HepG2 (cell line): Measurements from ENCODE around the gene TUG1. TPM values are rescaled to one million over a fixed set of nuclear protein-coding genes. Genes with fewer than 3 reads are reported as not detected.

Experiments
- ELF1 ChIP-seq: sonication (generic); formaldehyde crosslinking; IDR thresholded peaks from 2 replicates; pipeline ENCODE4 v1.4.0; 2020; ENCODE audit warnings: missing genetic modification reagents
- HOXA7 ChIP-seq: sonication (generic); formaldehyde crosslinking; IDR thresholded peaks from 2 replicates; pipeline ENCODE4 v1.8.1; 2022; ENCODE audit warnings: mild to moderate bottlenecking, missing genetic modification reagents, moderate library complexity
- KLF13 ChIP-seq: sonication (generic); formaldehyde crosslinking; IDR thresholded peaks from 2 replicates; pipeline ENCODE4 v1.4.0; 2020; ENCODE audit warnings: mild to moderate bottlenecking, missing genetic modification reagents
- NFE2L1 ChIP-seq: sonication (generic); formaldehyde crosslinking; IDR thresholded peaks from 2 replicates; pipeline ENCODE4 v1.4.0; 2020; ENCODE audit warnings: missing genetic modification reagents, mild to moderate bottlenecking, borderline replicate concordance
- WIZ ChIP-seq: sonication (generic); formaldehyde crosslinking; IDR thresholded peaks from 2 replicates; pipeline ENCODE4 v1.5.1; 2020; ENCODE audit warnings: mild to moderate bottlenecking, missing genetic modification reagents
- ZNF343 ChIP-seq: sonication (generic); formaldehyde crosslinking; IDR thresholded peaks from 2 replicates; pipeline ENCODE4 v1.4.0; 2020; ENCODE audit warnings: mild to moderate bottlenecking, missing genetic modification reagents
- polyA plus RNA-seq, 8 experiments: library from polyadenylated mRNA; depleted of rRNA in 3 of 8; stranded (reverse) in 7 of 8; unstranded in 1 of 8; fragments of >200 nt; fragmentation: Illumina TruSeq in 4 of 8; extraction: Trizol in 4 of 8; gene quantifications; 2 replicates each; pipeline versions ENCODE4 v1.2.1 to v1.2.3, GENCODE V29; 2011 to 2016; ENCODE audit warnings: low read depth in 4 of 8, missing spikeins in 1 of 8, mixed read lengths in 1 of 8; ENCODE audit not compliant: insufficient read depth in 1 of 8
- total RNA-seq, 5 experiments: library from RNA; depleted of rRNA; stranded (reverse); fragments of >200 nt; fragmentation: Illumina TruSeq; extraction: Trizol; gene quantifications; 2 replicates each; pipeline ENCODE4 v1.2.3, GENCODE V29; 2016; ENCODE audit warnings: low read depth in 1 of 5
- TF ChIP-seq, protein P1 (sequence below), 2 experiments: sonication (generic) in 1 of 2; formaldehyde crosslinking in 1 of 2; IDR thresholded peaks; 2 replicates each; pipeline versions ENCODE4 v1.4.0 to v1.6.1; 2018 to 2020; ENCODE audit warnings: missing genetic modification reagents in 2 of 2, borderline replicate concordance in 1 of 2, low read depth in 1 of 2, mild to moderate bottlenecking in 1 of 2, missing biosample characterization in 1 of 2
- TF ChIP-seq, protein P2 (sequence below): sonication (generic); formaldehyde crosslinking; conservative IDR thresholded peaks from 2 replicates; pipeline ENCODE4 v1.8.1; 2023; ENCODE audit warnings: missing genetic modification reagents
- TF ChIP-seq, protein P3 (sequence below): sonication (generic); formaldehyde crosslinking; IDR thresholded peaks from 2 replicates; pipeline ENCODE4 v1.5.1; 2020; ENCODE audit warnings: missing genetic modification reagents, mild to moderate bottlenecking, borderline replicate concordance
- TF ChIP-seq, protein P4 (sequence below): sonication (generic); formaldehyde crosslinking; IDR thresholded peaks from 2 replicates; pipeline ENCODE4 v1.4.0; 2020; ENCODE audit warnings: mild to moderate bottlenecking, missing genetic modification reagents
- TF ChIP-seq, protein P5 (sequence below): sonication (generic); formaldehyde crosslinking; IDR thresholded peaks from 2 replicates; pipeline ENCODE4 v1.5.0; 2020; ENCODE audit warnings: missing genetic modification reagents

The TUG1 gene
- total and polyA plus RNA-seq, 2 of the 13 experiments (the other 11 are each of a cell fraction or from before 2014, with no cell fraction given): 35.2 to 122 TPM

DNA sequence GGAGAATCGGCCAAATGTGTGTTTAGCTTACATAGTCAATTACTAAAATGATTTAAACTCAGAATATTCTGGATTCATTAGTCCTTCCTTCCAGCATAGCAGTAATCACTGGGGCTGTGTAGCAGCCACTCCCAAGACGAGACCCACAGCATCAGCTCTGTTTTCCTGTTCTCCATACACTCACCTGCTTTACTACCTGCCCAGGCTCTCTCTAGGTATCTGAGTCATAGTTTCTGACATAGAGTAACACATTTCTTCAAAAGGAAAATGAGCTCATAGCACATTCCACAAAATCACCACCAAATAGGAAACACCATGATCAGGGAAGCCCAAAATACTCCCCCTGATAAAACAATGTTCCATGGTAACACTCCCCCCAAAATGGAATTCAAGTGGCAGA, 23.4 kb upstream of the TUG1 start (continued):
- TF ChIP-seq, protein P1, sequence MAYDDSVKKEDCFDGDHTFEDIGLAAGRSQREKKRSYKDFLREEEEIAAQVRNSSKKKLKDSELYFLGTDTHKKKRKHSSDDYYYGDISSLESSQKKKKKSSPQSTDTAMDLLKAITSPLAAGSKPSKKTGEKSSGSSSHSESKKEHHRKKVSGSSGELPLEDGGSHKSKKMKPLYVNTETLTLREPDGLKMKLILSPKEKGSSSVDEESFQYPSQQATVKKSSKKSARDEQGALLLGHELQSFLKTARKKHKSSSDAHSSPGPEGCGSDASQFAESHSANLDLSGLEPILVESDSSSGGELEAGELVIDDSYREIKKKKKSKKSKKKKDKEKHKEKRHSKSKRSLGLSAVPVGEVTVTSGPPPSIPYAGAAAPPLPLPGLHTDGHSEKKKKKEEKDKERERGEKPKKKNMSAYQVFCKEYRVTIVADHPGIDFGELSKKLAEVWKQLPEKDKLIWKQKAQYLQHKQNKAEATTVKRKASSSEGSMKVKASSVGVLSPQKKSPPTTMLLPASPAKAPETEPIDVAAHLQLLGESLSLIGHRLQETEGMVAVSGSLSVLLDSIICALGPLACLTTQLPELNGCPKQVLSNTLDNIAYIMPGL (CRISPR knock-in tag; IDR thresholded peaks at IDR 0.05; ENCODE audit: borderline replicate concordance in 1 of 2, low read depth in 1 of 2): no peak
- TF ChIP-seq ELF1 (no peak), KLF13 (CRISPR knock-in tag) (no peak), NFE2L1 (CRISPR knock-in tag) (no peak), WIZ (no peak), HOXA7 (CRISPR knock-in tag) (no peak), ZNF343 (no peak)
- TF ChIP-seq, protein P2, sequence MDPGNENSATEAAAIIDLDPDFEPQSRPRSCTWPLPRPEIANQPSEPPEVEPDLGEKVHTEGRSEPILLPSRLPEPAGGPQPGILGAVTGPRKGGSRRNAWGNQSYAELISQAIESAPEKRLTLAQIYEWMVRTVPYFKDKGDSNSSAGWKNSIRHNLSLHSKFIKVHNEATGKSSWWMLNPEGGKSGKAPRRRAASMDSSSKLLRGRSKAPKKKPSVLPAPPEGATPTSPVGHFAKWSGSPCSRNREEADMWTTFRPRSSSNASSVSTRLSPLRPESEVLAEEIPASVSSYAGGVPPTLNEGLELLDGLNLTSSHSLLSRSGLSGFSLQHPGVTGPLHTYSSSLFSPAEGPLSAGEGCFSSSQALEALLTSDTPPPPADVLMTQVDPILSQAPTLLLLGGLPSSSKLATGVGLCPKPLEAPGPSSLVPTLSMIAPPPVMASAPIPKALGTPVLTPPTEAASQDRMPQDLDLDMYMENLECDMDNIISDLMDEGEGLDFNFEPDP (CRISPR knock-in tag): no peak
- TF ChIP-seq, protein P3, sequence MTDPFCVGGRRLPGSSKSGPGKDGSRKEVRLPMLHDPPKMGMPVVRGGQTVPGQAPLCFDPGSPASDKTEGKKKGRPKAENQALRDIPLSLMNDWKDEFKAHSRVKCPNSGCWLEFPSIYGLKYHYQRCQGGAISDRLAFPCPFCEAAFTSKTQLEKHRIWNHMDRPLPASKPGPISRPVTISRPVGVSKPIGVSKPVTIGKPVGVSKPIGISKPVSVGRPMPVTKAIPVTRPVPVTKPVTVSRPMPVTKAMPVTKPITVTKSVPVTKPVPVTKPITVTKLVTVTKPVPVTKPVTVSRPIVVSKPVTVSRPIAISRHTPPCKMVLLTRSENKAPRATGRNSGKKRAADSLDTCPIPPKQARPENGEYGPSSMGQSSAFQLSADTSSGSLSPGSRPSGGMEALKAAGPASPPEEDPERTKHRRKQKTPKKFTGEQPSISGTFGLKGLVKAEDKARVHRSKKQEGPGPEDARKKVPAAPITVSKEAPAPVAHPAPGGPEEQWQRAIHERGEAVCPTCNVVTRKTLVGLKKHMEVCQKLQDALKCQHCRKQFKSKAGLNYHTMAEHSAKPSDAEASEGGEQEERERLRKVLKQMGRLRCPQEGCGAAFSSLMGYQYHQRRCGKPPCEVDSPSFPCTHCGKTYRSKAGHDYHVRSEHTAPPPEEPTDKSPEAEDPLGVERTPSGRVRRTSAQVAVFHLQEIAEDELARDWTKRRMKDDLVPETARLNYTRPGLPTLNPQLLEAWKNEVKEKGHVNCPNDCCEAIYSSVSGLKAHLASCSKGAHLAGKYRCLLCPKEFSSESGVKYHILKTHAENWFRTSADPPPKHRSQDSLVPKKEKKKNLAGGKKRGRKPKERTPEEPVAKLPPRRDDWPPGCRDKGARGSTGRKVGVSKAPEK: no peak
- TF ChIP-seq, protein P4, sequence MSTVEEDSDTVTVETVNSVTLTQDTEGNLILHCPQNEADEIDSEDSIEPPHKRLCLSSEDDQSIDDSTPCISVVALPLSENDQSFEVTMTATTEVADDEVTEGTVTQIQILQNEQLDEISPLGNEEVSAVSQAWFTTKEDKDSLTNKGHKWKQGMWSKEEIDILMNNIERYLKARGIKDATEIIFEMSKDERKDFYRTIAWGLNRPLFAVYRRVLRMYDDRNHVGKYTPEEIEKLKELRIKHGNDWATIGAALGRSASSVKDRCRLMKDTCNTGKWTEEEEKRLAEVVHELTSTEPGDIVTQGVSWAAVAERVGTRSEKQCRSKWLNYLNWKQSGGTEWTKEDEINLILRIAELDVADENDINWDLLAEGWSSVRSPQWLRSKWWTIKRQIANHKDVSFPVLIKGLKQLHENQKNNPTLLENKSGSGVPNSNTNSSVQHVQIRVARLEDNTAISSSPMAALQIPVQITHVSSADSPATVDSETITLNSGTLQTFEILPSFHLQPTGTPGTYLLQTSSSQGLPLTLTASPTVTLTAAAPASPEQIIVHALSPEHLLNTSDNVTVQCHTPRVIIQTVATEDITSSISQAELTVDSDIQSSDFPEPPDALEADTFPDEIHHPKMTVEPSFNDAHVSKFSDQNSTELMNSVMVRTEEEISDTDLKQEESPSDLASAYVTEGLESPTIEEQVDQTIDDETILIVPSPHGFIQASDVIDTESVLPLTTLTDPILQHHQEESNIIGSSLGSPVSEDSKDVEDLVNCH (CRISPR knock-in tag): no peak
- TF ChIP-seq, protein P5, sequence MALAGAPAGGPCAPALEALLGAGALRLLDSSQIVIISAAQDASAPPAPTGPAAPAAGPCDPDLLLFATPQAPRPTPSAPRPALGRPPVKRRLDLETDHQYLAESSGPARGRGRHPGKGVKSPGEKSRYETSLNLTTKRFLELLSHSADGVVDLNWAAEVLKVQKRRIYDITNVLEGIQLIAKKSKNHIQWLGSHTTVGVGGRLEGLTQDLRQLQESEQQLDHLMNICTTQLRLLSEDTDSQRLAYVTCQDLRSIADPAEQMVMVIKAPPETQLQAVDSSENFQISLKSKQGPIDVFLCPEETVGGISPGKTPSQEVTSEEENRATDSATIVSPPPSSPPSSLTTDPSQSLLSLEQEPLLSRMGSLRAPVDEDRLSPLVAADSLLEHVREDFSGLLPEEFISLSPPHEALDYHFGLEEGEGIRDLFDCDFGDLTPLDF (CRISPR knock-in tag): no peak
